WTC11 (cell line): Measurements from ENCODE around the gene ENTPD8. TPM values are rescaled to one million over a fixed set of nuclear protein-coding genes. Genes with fewer than 3 reads are reported as not detected.

Experiments used
- ATF6 ChIP-seq: sonication (generic); formaldehyde crosslinking; IDR thresholded peaks from 2 replicates; pipeline ENCODE4 v1.8.1; 2023; ENCODE audit warnings: mild to moderate bottlenecking, missing genetic modification reagents
- microRNA-seq: library from miRNA; unstranded; fragments of <30 nt; microRNA quantifications from one replicate; pipeline ENCODE4 v1.2.0, GENCODE V29; 2022; ENCODE audit warnings: borderline number of aligned reads
- total RNA-seq: library from RNA; stranded (reverse); gene quantifications from 3 replicates; pipeline ENCODE4 v1.2.3, GENCODE V29; 2021
- TF ChIP-seq, protein P1 (sequence below): sonication (generic); formaldehyde crosslinking; IDR thresholded peaks from 2 replicates; pipeline ENCODE4 v1.8.1; 2023; ENCODE audit warnings: mild to moderate bottlenecking, missing genetic modification reagents, moderate library complexity

The ENTPD8 gene
- total RNA-seq, 1 experiment from 2014 or later, result 2.3 TPM

DNA sequence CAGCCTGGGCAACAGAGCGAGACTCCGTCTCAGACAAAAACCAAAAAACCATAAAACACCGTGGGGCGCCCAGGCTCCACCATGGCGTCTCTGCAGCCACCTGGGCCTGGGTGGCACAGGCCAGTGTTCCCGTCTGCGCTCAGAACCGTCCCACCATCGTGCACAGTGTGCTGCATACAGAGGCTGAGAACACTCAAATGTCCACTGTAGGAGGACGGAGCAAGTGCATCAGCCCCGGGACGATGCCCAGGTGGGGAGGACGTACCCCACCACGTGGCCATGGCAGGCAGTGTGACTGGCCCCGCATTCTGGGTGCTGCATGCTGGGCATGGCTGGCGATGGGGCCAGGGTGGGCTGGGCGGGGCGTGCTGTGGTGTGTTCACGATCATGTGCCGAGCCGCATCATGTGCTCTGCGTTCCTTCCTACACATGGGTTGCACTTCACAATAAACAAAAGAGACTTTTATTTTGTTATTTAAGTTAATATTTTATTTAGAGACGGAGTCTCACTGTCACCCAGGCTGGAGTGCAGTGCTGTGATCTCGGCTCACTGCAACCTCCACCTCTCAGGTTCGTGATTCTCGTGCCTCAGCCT, 56.0 kb downstream of the ENTPD8 start (continued):
- TF ChIP-seq, protein P1, sequence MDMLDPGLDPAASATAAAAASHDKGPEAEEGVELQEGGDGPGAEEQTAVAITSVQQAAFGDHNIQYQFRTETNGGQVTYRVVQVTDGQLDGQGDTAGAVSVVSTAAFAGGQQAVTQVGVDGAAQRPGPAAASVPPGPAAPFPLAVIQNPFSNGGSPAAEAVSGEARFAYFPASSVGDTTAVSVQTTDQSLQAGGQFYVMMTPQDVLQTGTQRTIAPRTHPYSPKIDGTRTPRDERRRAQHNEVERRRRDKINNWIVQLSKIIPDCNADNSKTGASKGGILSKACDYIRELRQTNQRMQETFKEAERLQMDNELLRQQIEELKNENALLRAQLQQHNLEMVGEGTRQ (CRISPR knock-in tag), result no peak
- TF ChIP-seq ATF6, result no peak

Small RNA genes within 50 kb of the gene (microRNA-seq; reads per million reads assigned to microRNA genes)
- 5.9 reads per million, percentile 16 among the genes with 10 or more reads in this experiment for gene MIR7114

Other genes with a start within 250 kb of the ENTPD8 start
- gene TPRN, start 240.6 kb downstream of the ENTPD8 start, total RNA-seq, result 33.4 to 43.1 TPM (median 38.1 TPM) in 3 replicates
- gene TMEM203, start 235.7 kb downstream of the ENTPD8 start, total RNA-seq, result 46.7 to 50.6 TPM (median 47.4 TPM) in 3 replicates
- 40.3 to 49.0 TPM (median 43.2 TPM) in 3 replicates for gene NDOR1, start 235.7 kb downstream of the ENTPD8 start, total RNA-seq
- 13.3 to 14.8 TPM (median 14.3 TPM) in 3 replicates for gene RNF208, start 219.1 kb downstream of the ENTPD8 start, total RNA-seq
- gene CYSRT1, start 216.2 kb downstream of the ENTPD8 start, total RNA-seq, result 2.8 to 3.5 TPM (median 2.9 TPM) in 3 replicates
- gene RNF224, start 213.9 kb downstream of the ENTPD8 start, total RNA-seq, result 0.32 to 0.59 TPM (median 0.41 TPM) in 3 replicates
- gene SLC34A3, start 210.5 kb downstream of the ENTPD8 start, total RNA-seq, result 0.13 to 0.23 TPM (median 0.14 TPM) in 3 replicates
- gene TUBB4B, start 200.1 kb downstream of the ENTPD8 start, total RNA-seq, result 373 to 376 TPM (median 375 TPM) in 3 replicates
- gene STPG3, start 190.1 kb downstream of the ENTPD8 start, total RNA-seq, result 0.21 to 0.26 TPM in 2 of 3 replicates, not detected in the other
- gene NELFB, start 186.0 kb downstream of the ENTPD8 start, total RNA-seq, result 93.7 to 95.0 TPM (median 94.7 TPM) in 3 replicates
- gene TOR4A, start 163.6 kb downstream of the ENTPD8 start, total RNA-seq, result 7.3 to 11.8 TPM (median 11.3 TPM) in 3 replicates
- gene NRARP, start 139.1 kb downstream of the ENTPD8 start, total RNA-seq, result 46.7 to 52.4 TPM (median 51.5 TPM) in 3 replicates
- gene EXD3, start 18.2 kb downstream of the ENTPD8 start, total RNA-seq, result 20.4 to 23.1 TPM (median 21.2 TPM) in 3 replicates
- gene NOXA1, start 18.0 kb downstream of the ENTPD8 start, total RNA-seq, result 2.9 to 5.9 TPM (median 4.8 TPM) in 3 replicates
- gene NSMF, start 18.0 kb upstream of the ENTPD8 start, total RNA-seq, result 61.6 to 63.7 TPM (median 61.9 TPM) in 3 replicates
- gene PNPLA7, start 109.0 kb upstream of the ENTPD8 start, total RNA-seq, result 1.3 to 1.6 TPM (median 1.6 TPM) in 3 replicates
- 70.1 to 79.4 TPM (median 74.8 TPM) in 3 replicates for gene MRPL41, start 110.5 kb upstream of the ENTPD8 start, total RNA-seq
- gene DPH7, start 137.6 kb upstream of the ENTPD8 start, total RNA-seq, result 40.3 to 43.9 TPM (median 40.5 TPM) in 3 replicates
- gene ZMYND19, start 149.2 kb upstream of the ENTPD8 start, total RNA-seq, result 61.9 to 77.9 TPM (median 63.8 TPM) in 3 replicates
- 41.2 to 48.3 TPM (median 41.3 TPM) in 3 replicates for gene ARRDC1, start 164.3 kb upstream of the ENTPD8 start, total RNA-seq
- 152 to 170 TPM (median 154 TPM) in 3 replicates for gene EHMT1, start 177.6 kb upstream of the ENTPD8 start, total RNA-seq